ENCODE measurements around the gene C5orf34.
"Not testable (repeated sequence)": the region's sequence is repeated elsewhere in the genome, so short reads cannot be mapped to it uniquely, and the experiment has no call there.

C5orf34 gene

GRCh38 chr5:43515678-43516048, 715 bp upstream of the C5orf34 start:
- DNase-seq (ENCODE audit: low read depth) = no peak
- TF ChIP-seq CTCF (IDR thresholded peaks at IDR 0.05; ENCODE audit: insufficient read depth, low read depth, low read length, missing control alignments) = no peak
- H3K4me3 ChIP-seq (ENCODE audit: low read length) = peak overlapping the region; percentile 78

GRCh38 chr5:43514471-43514815, 505 bp downstream of the C5orf34 start:
- DNase-seq (ENCODE audit: low read depth) = peak; percentile 86
- no peak for TF ChIP-seq CTCF (IDR thresholded peaks at IDR 0.05; ENCODE audit: insufficient read depth, low read depth, low read length, missing control alignments)

GRCh38 chr5:43514025-43514424, 923 bp downstream of the C5orf34 start:
- H3K4me3 ChIP-seq (ENCODE audit: low read length) = peak overlapping the region; percentile 78
- DNase-seq (ENCODE audit: low read depth) = no peak
- TF ChIP-seq CTCF (IDR thresholded peaks at IDR 0.05; ENCODE audit: insufficient read depth, low read depth, low read length, missing control alignments) = no peak

More at GRCh38 chr5:43514471-43514815, 505 bp downstream of the C5orf34 start:
- H3K4me3 ChIP-seq (ENCODE audit: low read length) = peak overlapping the region; percentile 78

- not testable (repeated sequence) for DNase-seq (ENCODE audit: low read depth); H3K4me3 ChIP-seq (ENCODE audit: low read length)
These were observed 3.9 kb downstream of the C5orf34 start for GRCh38 chr5:43511062-43511461.

GRCh38 chr5:43498581-43498980, 16.4 kb downstream of the C5orf34 start:
- no peak overlapping the region for H3K4me3 ChIP-seq (ENCODE audit: low read length)
- DNase-seq (ENCODE audit: low read depth) = peak; percentile 35
- TF ChIP-seq CTCF (IDR thresholded peaks at IDR 0.05; ENCODE audit: insufficient read depth, low read depth, low read length, missing control alignments) = no peak

- no peak for TF ChIP-seq CTCF (IDR thresholded peaks at IDR 0.05; ENCODE audit: insufficient read depth, low read depth, low read length, missing control alignments)
- no peak overlapping the region for H3K4me3 ChIP-seq (ENCODE audit: low read length)
- no peak for DNase-seq (ENCODE audit: low read depth)
These were observed 17.4 kb downstream of the C5orf34 start for GRCh38 chr5:43497311-43498104.

GRCh38 chr5:43491326-43491725, 23.6 kb downstream of the C5orf34 start:
- TF ChIP-seq CTCF (IDR thresholded peaks at IDR 0.05; ENCODE audit: insufficient read depth, low read depth, low read length, missing control alignments) = no peak
- DNase-seq (ENCODE audit: low read depth) = no peak
- H3K4me3 ChIP-seq (ENCODE audit: low read length) = no peak overlapping the region
